GM12892 (cell line): ENCODE measurements around the gene ZNF585A.

Experiments
- POLR2A ChIP-seq: IDR thresholded peaks from 2 replicates; pipeline ENCODE4 v1.6.1; 2011; ENCODE audit warnings: low read depth, low read length, control low read depth
- POLR2AphosphoS5 ChIP-seq: IDR thresholded peaks from 2 replicates; pipeline ENCODE4 v1.6.1; 2011; ENCODE audit warnings: low read depth, low read length, control low read depth
- TAF1 ChIP-seq: IDR thresholded peaks from 2 replicates; pipeline ENCODE4 v1.6.1; 2011; ENCODE audit warnings: low read depth, mild to moderate bottlenecking, control low read depth, low read length, borderline replicate concordance

GRCh38 chr19:37172368-37173366, at the start of gene ZNF585A:
- TF ChIP-seq POLR2A (peak; percentile 69), POLR2AphosphoS5 (peak; percentile 71; the same call in 1 of the 2 replicates), TAF1 (no peak; the same call in 1 of the 2 replicates)
